GM18951 (cell line): ENCODE data around the gene JMJD8.

Experiments
- POLR2A ChIP-seq: IDR thresholded peaks from 4 replicates; pipeline ENCODE4 v1.6.1; 2011; ENCODE audit warnings: mild to moderate bottlenecking; ENCODE audit not compliant: insufficient read length, insufficient read depth; ENCODE audit errors: extremely low read depth
- in situ Hi-C: fragments of 300-500 bp; cut with MboI; formaldehyde crosslinking; loops from one replicate; pipeline ENCODE4 v1.12.0; 2022; ENCODE audit warnings: low sequenced_read_pairs, mixed read lengths, inconsistent platforms; ENCODE audit not compliant: unreplicated experiment

The JMJD8 gene

GRCh38 chr16:677316-678190 is 6.6 kb downstream of the JMJD8 start:
- TF ChIP-seq POLR2A, result no peak
- in situ Hi-C loops, result no loop called here

- in situ Hi-C loops, result no loop called here
- no peak for TF ChIP-seq POLR2A
Observed at GRCh38 chr16:676913-677312, 7.2 kb downstream of the JMJD8 start.

GRCh38 chr16:676565-676902 is 7.6 kb downstream of the JMJD8 start:
- in situ Hi-C loops, result no loop called here
- no peak for TF ChIP-seq POLR2A

- in situ Hi-C loops, result no loop called here
- no peak for TF ChIP-seq POLR2A
Observed at GRCh38 chr16:675884-676564, 8.1 kb downstream of the JMJD8 start.

- no peak for TF ChIP-seq POLR2A
- in situ Hi-C loops, result no loop called here
Observed at GRCh38 chr16:674968-675883, 8.9 kb downstream of the JMJD8 start, which contains the start of gene RHBDL1. TSS of gene RHBDL1 (plus strand) at chr16:675671. CDS start at chr16:675791, 120 bp downstream.

- in situ Hi-C loops, result no loop called here
- TF ChIP-seq POLR2A, result no peak
Observed at GRCh38 chr16:674214-674881, 9.8 kb downstream of the JMJD8 start.

- in situ Hi-C loops, result no loop called here
- no peak for TF ChIP-seq POLR2A
Observed at GRCh38 chr16:673399-673991, 10.6 kb downstream of the JMJD8 start.

GRCh38 chr16:672851-673250 is 11.3 kb downstream of the JMJD8 start:
- in situ Hi-C loops, result no loop called here
- TF ChIP-seq POLR2A, result no peak

GRCh38 chr16:672371-672770 is 11.8 kb downstream of the JMJD8 start:
- in situ Hi-C loops, result no loop called here
- TF ChIP-seq POLR2A, result no peak

- in situ Hi-C loops, result no loop called here
- no peak for TF ChIP-seq POLR2A
Observed at GRCh38 chr16:671353-672131, 12.6 kb downstream of the JMJD8 start.

GRCh38 chr16:670485-671352 is 13.4 kb downstream of the JMJD8 start:
- TF ChIP-seq POLR2A, result no peak
- in situ Hi-C loops, result no loop called here
